Measurements from ENCODE around the gene ETNK1. TPM values are rescaled to one million over a fixed set of nuclear protein-coding genes. Genes with fewer than 3 reads are reported as not detected.

ETNK1 gene
- total RNA-seq, 1 donor from 2014 or later = 53.9 TPM

Other genes starting within 250 kb of the ETNK1 start
- gene C2CD5, start 80.6 kb upstream of the ETNK1 start, total RNA-seq = 11.1 and 32.8 TPM in 2 replicates